SK-N-SH treated with all-trans-retinoic acid at 6 μM for 48 hours (cell line): Measurements from ENCODE around the gene FICD.

Experiments
- ATAC-seq: fragments of 200-7000 bp; cut with Tn5 transposase; 3 replicates; pipeline ENCODE4 v1.9.1; 2020; ENCODE audit warnings: mild to moderate bottlenecking, moderate library complexity
- ARNTL ChIP-seq: fragments of 450-650 bp; formaldehyde crosslinking; IDR thresholded peaks from 2 replicates; pipeline ENCODE4 v1.5.0; 2020; ENCODE audit warnings: low read depth, mild to moderate bottlenecking, moderate library complexity, borderline replicate concordance
- CSDC2 ChIP-seq: fragments of 250-450 bp; sonication (Bioruptor Pico); IDR thresholded peaks from 2 replicates; pipeline ENCODE4 v1.5.0; 2020; ENCODE audit warnings: mild to moderate bottlenecking, moderate library complexity
- ISL1 ChIP-seq: fragments of 250-450 bp; sonication (Bioruptor Pico); IDR thresholded peaks from 2 replicates; pipeline ENCODE4 v2.1.2; 2022; ENCODE audit warnings: mild to moderate bottlenecking, moderate library complexity
- OSR1 ChIP-seq: fragments of 250-450 bp; sonication (Bioruptor Pico); IDR thresholded peaks from 2 replicates; pipeline ENCODE4 v1.8.0; 2022; ENCODE audit warnings: moderate library complexity, mild to moderate bottlenecking, inconsistent platforms
- PPARA ChIP-seq: fragments of 250-450 bp; sonication (Bioruptor Pico); IDR thresholded peaks from 2 replicates; pipeline ENCODE4 v1.5.0; 2020; ENCODE audit warnings: mild to moderate bottlenecking, borderline replicate concordance
- SNAI2 ChIP-seq: fragments of 250-450 bp; sonication (Bioruptor Pico); IDR thresholded peaks from 2 replicates; pipeline ENCODE4 v1.5.0; 2020; ENCODE audit warnings: mild to moderate bottlenecking, moderate library complexity
- TCF4 ChIP-seq: fragments of 250-450 bp; sonication (Bioruptor Pico); IDR thresholded peaks from 2 replicates; pipeline ENCODE4 v1.8.0; 2021; ENCODE audit warnings: mild to moderate bottlenecking, moderate library complexity, borderline replicate concordance
- ZC3H10 ChIP-seq: fragments of 250-450 bp; sonication (Bioruptor Pico); IDR thresholded peaks from 2 replicates; pipeline ENCODE4 v1.5.1; 2021; ENCODE audit warnings: mild to moderate bottlenecking, moderate library complexity
- ZFP3 ChIP-seq: fragments of 250-450 bp; sonication (Bioruptor Pico); IDR thresholded peaks from 2 replicates; pipeline ENCODE4 v1.5.0; 2020; ENCODE audit warnings: mild to moderate bottlenecking, moderate library complexity
- ZFP30 ChIP-seq: fragments of 450-650 bp; formaldehyde crosslinking; IDR thresholded peaks from 2 replicates; pipeline ENCODE4 v1.5.0; 2022; ENCODE audit warnings: mild to moderate bottlenecking, moderate library complexity
- ZNF565 ChIP-seq: fragments of 450-650 bp; formaldehyde crosslinking; conservative IDR thresholded peaks from 2 replicates; pipeline ENCODE4 v1.5.0; 2020; ENCODE audit warnings: low read depth, mild to moderate bottlenecking, moderate library complexity
- ZNF70 ChIP-seq: fragments of 450-650 bp; formaldehyde crosslinking; IDR thresholded peaks from 2 replicates; pipeline ENCODE4 v1.5.0; 2020; ENCODE audit warnings: mild to moderate bottlenecking, moderate library complexity
- ZNF8 ChIP-seq: fragments of 450-650 bp; formaldehyde crosslinking; IDR thresholded peaks from 2 replicates; pipeline ENCODE4 v1.5.0; 2020; ENCODE audit warnings: mild to moderate bottlenecking, moderate library complexity
- TF ChIP-seq, protein P1 (sequence below): fragments of 250-450 bp; sonication (Bioruptor Pico); IDR thresholded peaks from 2 replicates; pipeline ENCODE4 v1.5.0; 2020; ENCODE audit warnings: mild to moderate bottlenecking, moderate library complexity
- TF ChIP-seq, protein P2 (sequence below): fragments of 250-450 bp; sonication (Bioruptor Pico); IDR thresholded peaks from 2 replicates; pipeline ENCODE4 v1.5.1; 2021; ENCODE audit warnings: mild to moderate bottlenecking, moderate library complexity
- TF ChIP-seq, protein P3 (sequence below): fragments of 250-450 bp; sonication (Bioruptor Pico); IDR thresholded peaks from 2 replicates; pipeline ENCODE4 v1.8.0; 2020; ENCODE audit warnings: mild to moderate bottlenecking, moderate library complexity, borderline replicate concordance
- TF ChIP-seq, protein P4 (sequence below): fragments of 250-450 bp; sonication (Bioruptor Pico); IDR thresholded peaks from 2 replicates; pipeline ENCODE4 v1.5.1; 2020; ENCODE audit warnings: low read depth, mild to moderate bottlenecking, moderate library complexity

Gene FICD

DNA sequence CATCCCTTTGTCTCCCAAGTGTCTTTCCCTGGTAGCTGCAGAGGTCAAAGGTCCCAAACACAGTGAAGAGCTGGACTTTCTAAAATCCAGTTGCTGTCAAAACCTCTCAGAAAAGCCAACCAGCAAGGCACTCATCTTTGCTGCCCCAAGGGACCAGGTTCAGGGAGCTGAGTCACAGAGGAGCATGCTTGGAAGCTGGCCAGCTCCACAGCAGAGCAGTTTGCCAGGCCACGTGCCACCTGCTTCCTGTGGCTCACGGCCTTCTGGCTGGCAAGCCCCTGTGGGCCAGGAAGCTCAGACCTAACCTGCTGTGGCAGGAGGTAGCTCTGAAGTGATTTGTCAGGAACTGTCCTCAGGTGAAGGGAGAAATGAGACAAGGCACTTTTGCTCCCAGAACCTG is 50.9 kb downstream of the FICD start:
- TF ChIP-seq ZNF8 (CRISPR knock-in tag): no peak
- TF ChIP-seq, protein P1, sequence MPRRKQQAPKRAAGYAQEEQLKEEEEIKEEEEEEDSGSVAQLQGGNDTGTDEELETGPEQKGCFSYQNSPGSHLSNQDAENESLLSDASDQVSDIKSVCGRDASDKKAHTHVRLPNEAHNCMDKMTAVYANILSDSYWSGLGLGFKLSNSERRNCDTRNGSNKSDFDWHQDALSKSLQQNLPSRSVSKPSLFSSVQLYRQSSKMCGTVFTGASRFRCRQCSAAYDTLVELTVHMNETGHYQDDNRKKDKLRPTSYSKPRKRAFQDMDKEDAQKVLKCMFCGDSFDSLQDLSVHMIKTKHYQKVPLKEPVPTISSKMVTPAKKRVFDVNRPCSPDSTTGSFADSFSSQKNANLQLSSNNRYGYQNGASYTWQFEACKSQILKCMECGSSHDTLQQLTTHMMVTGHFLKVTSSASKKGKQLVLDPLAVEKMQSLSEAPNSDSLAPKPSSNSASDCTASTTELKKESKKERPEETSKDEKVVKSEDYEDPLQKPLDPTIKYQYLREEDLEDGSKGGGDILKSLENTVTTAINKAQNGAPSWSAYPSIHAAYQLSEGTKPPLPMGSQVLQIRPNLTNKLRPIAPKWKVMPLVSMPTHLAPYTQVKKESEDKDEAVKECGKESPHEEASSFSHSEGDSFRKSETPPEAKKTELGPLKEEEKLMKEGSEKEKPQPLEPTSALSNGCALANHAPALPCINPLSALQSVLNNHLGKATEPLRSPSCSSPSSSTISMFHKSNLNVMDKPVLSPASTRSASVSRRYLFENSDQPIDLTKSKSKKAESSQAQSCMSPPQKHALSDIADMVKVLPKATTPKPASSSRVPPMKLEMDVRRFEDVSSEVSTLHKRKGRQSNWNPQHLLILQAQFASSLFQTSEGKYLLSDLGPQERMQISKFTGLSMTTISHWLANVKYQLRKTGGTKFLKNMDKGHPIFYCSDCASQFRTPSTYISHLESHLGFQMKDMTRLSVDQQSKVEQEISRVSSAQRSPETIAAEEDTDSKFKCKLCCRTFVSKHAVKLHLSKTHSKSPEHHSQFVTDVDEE (CRISPR knock-in tag): no peak
- TF ChIP-seq ZFP3 (CRISPR knock-in tag): peak; percentile 85
- TF ChIP-seq, protein P2, sequence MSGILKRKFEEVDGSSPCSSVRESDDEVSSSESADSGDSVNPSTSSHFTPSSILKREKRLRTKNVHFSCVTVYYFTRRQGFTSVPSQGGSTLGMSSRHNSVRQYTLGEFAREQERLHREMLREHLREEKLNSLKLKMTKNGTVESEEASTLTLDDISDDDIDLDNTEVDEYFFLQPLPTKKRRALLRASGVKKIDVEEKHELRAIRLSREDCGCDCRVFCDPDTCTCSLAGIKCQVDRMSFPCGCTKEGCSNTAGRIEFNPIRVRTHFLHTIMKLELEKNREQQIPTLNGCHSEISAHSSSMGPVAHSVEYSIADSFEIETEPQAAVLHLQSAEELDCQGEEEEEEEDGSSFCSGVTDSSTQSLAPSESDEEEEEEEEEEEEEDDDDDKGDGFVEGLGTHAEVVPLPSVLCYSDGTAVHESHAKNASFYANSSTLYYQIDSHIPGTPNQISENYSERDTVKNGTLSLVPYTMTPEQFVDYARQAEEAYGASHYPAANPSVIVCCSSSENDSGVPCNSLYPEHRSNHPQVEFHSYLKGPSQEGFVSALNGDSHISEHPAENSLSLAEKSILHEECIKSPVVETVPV (CRISPR knock-in tag): no peak
- peak; percentile 91; the same call in 1 of the 2 replicates for TF ChIP-seq CSDC2
- 0 out of 2 replicates have a peak, but pooled peaks have one; percentile 32 for TF ChIP-seq SNAI2 (CRISPR knock-in tag)
- TF ChIP-seq OSR1 (CRISPR knock-in tag): no peak
- peak; percentile 49 for TF ChIP-seq ISL1 (CRISPR knock-in tag)
- peak; percentile 12; the same call in 2 of the 3 replicates for ATAC-seq

DNA sequence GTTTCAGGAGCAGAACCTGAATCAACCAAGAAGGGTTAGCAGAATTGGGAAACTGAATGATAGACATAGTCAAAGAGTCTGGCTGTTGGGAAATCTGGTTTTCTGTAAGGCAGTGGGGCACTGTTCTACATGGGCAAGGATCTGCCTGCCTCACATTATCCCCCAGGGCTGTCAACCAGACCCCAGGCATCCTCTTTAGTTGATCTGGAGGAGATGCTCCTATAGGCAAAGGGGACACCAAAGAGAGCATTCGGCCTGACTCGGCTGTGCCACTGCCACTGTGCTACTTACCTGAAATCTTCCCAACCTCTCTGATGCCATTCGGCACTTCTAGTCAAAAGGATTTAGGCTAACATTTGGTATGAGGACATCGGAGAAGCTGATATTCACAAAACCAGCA is 51.4 kb downstream of the FICD start:
- ATAC-seq: no peak
- no peak for TF ChIP-seq ZC3H10 (CRISPR knock-in tag)
- no peak for TF ChIP-seq CSDC2
- no peak for TF ChIP-seq ARNTL
- TF ChIP-seq, protein P3, sequence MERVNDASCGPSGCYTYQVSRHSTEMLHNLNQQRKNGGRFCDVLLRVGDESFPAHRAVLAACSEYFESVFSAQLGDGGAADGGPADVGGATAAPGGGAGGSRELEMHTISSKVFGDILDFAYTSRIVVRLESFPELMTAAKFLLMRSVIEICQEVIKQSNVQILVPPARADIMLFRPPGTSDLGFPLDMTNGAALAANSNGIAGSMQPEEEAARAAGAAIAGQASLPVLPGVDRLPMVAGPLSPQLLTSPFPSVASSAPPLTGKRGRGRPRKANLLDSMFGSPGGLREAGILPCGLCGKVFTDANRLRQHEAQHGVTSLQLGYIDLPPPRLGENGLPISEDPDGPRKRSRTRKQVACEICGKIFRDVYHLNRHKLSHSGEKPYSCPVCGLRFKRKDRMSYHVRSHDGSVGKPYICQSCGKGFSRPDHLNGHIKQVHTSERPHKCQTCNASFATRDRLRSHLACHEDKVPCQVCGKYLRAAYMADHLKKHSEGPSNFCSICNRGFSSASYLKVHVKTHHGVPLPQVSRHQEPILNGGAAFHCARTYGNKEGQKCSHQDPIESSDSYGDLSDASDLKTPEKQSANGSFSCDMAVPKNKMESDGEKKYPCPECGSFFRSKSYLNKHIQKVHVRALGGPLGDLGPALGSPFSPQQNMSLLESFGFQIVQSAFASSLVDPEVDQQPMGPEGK (CRISPR knock-in tag): no peak
- no peak for TF ChIP-seq SNAI2 (CRISPR knock-in tag)
- TF ChIP-seq TCF4: no peak
- TF ChIP-seq, protein P2 (CRISPR knock-in tag): no peak
- TF ChIP-seq, all 23 proteins: peak for 0

DNA sequence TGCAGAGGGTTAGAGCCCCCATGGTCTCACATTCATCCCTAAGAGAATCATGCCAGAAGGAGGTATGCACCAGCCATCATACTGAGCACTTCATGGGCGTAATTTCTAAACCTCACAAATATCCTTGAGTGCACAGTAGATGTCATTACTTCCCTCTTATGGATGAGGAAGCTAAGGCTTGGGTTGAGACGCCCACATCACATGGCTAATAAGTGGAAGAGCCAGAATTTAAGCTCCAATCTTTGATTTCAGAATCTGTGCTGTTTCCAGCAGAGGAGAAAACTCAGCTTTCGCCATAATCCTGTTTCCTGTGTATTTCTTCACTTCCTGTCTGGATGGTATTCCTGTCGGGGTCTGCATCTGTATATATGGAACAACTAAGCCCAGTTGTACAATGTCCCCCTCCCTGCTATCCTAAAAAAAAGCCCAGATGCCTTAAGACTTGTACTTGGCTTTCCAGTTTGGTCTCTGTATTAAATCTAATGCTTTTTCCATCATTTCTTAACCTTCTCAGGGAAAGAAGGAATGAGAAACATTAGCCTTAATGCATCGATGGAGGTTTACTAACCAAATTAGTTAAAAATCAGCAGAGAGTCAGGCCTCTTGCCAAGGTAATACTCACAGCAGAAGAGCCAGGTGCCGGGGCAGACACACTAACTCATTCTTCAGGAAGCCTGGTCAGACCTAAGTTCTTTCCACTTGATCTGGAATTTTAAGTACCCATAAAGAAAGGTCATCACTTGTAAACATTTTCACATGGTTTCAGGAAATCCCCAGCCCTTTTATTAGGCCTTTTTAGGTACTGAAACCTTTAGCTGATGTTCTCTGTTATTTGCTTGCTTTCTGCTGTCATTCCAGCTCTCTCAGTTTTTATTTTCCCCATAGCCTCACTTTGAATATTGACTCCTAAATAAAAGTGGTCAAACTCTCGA is 52.6 kb downstream of the FICD start:
- no peak for TF ChIP-seq ZNF70 (CRISPR knock-in tag)
- no peak for TF ChIP-seq OSR1 (CRISPR knock-in tag)
- no peak for TF ChIP-seq ZFP30
- no peak for TF ChIP-seq PPARA (CRISPR knock-in tag)
- no peak for TF ChIP-seq ZC3H10 (CRISPR knock-in tag)
- 0 out of 2 replicates have a peak, but pooled peaks have one; percentile 54 for TF ChIP-seq SNAI2 (CRISPR knock-in tag)
- TF ChIP-seq ZNF565 (CRISPR knock-in tag): 0 out of 2 replicates have a peak, but pooled peaks have one; percentile 15
- TF ChIP-seq, protein P4, sequence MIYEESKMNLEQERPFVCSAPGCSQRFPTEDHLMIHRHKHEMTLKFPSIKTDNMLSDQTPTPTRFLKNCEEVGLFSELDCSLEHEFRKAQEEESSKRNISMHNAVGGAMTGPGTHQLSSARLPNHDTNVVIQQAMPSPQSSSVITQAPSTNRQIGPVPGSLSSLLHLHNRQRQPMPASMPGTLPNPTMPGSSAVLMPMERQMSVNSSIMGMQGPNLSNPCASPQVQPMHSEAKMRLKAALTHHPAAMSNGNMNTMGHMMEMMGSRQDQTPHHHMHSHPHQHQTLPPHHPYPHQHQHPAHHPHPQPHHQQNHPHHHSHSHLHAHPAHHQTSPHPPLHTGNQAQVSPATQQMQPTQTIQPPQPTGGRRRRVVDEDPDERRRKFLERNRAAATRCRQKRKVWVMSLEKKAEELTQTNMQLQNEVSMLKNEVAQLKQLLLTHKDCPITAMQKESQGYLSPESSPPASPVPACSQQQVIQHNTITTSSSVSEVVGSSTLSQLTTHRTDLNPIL (CRISPR knock-in tag): no peak
- peak; percentile 91 for TF ChIP-seq ISL1 (CRISPR knock-in tag)
- ATAC-seq: no peak
